ENCODE results near the gene ARHGAP1. TPM values are rescaled to one million over a fixed set of nuclear protein-coding genes. Genes with fewer than 3 reads are reported as not detected.

The ARHGAP1 gene
- total and polyA plus RNA-seq, 7 donors, result 12.5 to 36.1 (median 27.7) TPM

DNA sequence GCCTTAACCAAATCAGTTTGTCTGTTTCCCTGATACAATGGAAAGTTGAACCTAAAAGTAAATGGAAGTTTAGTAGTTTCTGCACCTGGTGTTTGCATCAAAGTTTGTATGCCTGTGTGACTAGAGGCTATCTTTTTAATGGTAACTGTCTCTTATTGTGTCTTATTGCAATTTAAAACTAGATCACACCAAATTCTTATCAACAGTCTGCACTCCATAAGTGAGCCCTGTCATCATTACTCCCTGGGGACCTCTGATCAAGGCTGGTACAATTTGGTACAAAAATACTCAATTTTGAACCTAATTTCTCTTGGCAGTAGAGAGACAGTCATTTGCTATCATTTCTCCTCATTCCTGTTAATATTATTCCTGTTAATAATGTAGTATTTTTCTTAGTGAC is 38.1 kb downstream of the ARHGAP1 start:
- ATAC-seq (no peak), DNase-seq (no peak)
- H3K9me3 ChIP-seq, result no peaks in the 10 kb centered on the region
- no peak for TF ChIP-seq CTCF (IDR thresholded peaks at IDR 0.05)
- H3K4me1 ChIP-seq, result no peaks in the 10 kb centered on the region
- no peak overlapping the region for H3K4me3 ChIP-seq
- no peaks in the 10 kb centered on the region for H3K27me3 ChIP-seq (ENCODE audit: insufficient read depth in 3 of 3, low read length in 2 of 3)
- H3K27ac ChIP-seq, result no peak overlapping the region
- intact Hi-C loops (cut with DNase I), result loop anchor here in 1 of 2 donors (10.0 kb wide), 1 partner anchor 102 kb away; no protein-coding TSS in a partner anchor
- peaks cover 5 to 99% of the 10 kb centered on the region in 2 donors for H3K36me3 ChIP-seq (ENCODE audit: insufficient read depth in 1 of 2, low read depth in 1 of 2)

DNA sequence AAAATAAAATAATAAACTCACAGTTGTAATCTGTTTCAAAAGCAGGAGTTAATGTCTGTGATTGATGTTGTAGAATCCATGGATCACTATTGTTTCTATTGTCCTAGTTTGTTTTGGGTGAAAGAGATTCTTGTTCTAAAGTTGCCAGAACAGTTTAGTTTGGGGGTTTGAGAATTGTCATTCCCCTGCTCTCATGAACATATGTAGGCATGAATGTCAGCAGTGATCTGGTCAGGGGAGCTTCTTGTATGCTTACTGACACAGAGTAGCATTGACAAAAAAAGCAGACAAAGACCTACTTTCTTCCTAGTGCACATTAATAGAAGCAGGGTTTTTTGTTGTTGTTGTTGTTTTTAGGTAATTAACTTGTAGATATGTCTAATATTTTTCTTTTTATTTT is 38.6 kb downstream of the ARHGAP1 start:
- Histone ChIP-seq H3K4me3 (no peak overlapping the region), H3K27me3 (ENCODE audit: insufficient read depth in 3 of 3, low read length in 2 of 3) (no peaks in the 10 kb centered on the region), H3K36me3 (ENCODE audit: insufficient read depth in 1 of 2, low read depth in 1 of 2) (peaks cover 6 to 99% of the 10 kb centered on the region in 2 donors), H3K9me3 (no peaks in the 10 kb centered on the region), H3K27ac (no peak overlapping the region), H3K4me1 (no peaks in the 10 kb centered on the region)
- ATAC-seq (no peak), DNase-seq (no peak)
- intact Hi-C loops (cut with DNase I), result loop anchor here in 1 of 2 donors (10.0 kb wide), 1 partner anchor 103 kb away; no protein-coding TSS in a partner anchor
- no peak for TF ChIP-seq CTCF (IDR thresholded peaks at IDR 0.05)

- WGBS, 3 donors, result 73 to 90% (median 84%) methylated on average over 1 of the region's 1 CpG
- no peak overlapping the region for H3K27ac ChIP-seq
- intact Hi-C loops (cut with DNase I), result loop anchor here in 1 of 2 donors (10.0 kb wide), 1 partner anchor 105 kb away; no protein-coding TSS in a partner anchor
- ATAC-seq, result peak in 1 of 4 donors; percentile 64
- H3K4me3 ChIP-seq, result no peak overlapping the region
- no peaks in the 10 kb centered on the region for H3K27me3 ChIP-seq (ENCODE audit: insufficient read depth in 3 of 3, low read length in 2 of 3)
- H3K36me3 ChIP-seq (ENCODE audit: insufficient read depth in 1 of 2, low read depth in 1 of 2), result peaks cover 6 to 100% of the 10 kb centered on the region in 2 donors
- no peaks in the 10 kb centered on the region for H3K9me3 ChIP-seq
- DNase-seq, result peak; percentile 45 to 73
- no peak for TF ChIP-seq CTCF (IDR thresholded peaks at IDR 0.05)
- H3K4me1 ChIP-seq, result no peaks in the 10 kb centered on the region
Observed at GRCh38 chr11:46659908-46660307, 40.5 kb downstream of the ARHGAP1 start.

DNA sequence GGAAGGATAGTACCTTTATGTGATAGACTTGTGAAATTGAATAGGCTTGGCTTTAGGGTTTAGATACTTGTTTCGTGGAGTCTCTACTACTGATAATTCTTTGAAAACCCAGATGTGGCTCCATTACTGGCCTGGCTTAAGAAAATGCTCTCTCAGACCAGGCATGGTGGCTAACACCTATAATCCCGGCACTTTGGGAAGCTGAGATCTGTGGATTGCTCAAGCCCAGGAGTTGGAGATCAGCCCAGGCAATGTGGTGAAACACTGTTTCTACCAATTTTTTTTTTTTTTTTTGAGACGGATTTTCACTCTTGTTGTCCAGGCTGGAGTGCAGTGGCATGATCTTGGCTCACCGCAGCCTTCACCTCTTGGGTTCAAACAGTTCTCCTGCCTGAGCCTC is 42.2 kb downstream of the ARHGAP1 start:
- Histone ChIP-seq H3K9me3 (no peaks in the 10 kb centered on the region), H3K4me1 (no peaks in the 10 kb centered on the region), H3K36me3 (ENCODE audit: insufficient read depth in 1 of 2, low read depth in 1 of 2) (peaks cover 3 to 100% of the 10 kb centered on the region in 2 donors), H3K4me3 (no peak overlapping the region), H3K27me3 (ENCODE audit: insufficient read depth in 3 of 3, low read length in 2 of 3) (no peaks in the 10 kb centered on the region), H3K27ac (no peak overlapping the region)
- DNase-seq (peak; percentile 70 to 82), ATAC-seq (peak in 3 of 4 donors; percentile 46 to 66 (median 48))
- intact Hi-C loops (cut with DNase I), result no loop called here
- TF ChIP-seq CTCF (IDR thresholded peaks at IDR 0.05), result no peak
- 72 to 92% (median 74%) methylated on average over 4 of the region's 4 CpGs for WGBS, 3 donors

- no peak for TF ChIP-seq CTCF (IDR thresholded peaks at IDR 0.05)
- peaks cover 3 to 100% of the 10 kb centered on the region in 2 donors for H3K36me3 ChIP-seq (ENCODE audit: insufficient read depth in 1 of 2, low read depth in 1 of 2)
- intact Hi-C loops (cut with DNase I), result no loop called here
- DNase-seq (no peak), ATAC-seq (no peak)
- no peaks in the 10 kb centered on the region for H3K9me3 ChIP-seq
- H3K27ac ChIP-seq, result no peak overlapping the region
- no peaks in the 10 kb centered on the region for H3K27me3 ChIP-seq (ENCODE audit: insufficient read depth in 3 of 3, low read length in 2 of 3)
- WGBS, 3 donors, result 78 to 82% (median 79%) methylated on average over 3 of the region's 3 CpGs
- H3K4me3 ChIP-seq, result no peak overlapping the region
- no peaks in the 10 kb centered on the region for H3K4me1 ChIP-seq
Observed at GRCh38 chr11:46657186-46657585, 43.2 kb downstream of the ARHGAP1 start.
